IPS-18c (cell line): Measurements from ENCODE around the gene KRT17.

Experiments
- H3K4me3 ChIP-seq: 2 replicates; pipeline ENCODE4 v1.7.0; 2013; ENCODE audit warnings: low read depth, mild to moderate bottlenecking, low read length, moderate library complexity; ENCODE audit not compliant: insufficient read depth
- H3K9me3 ChIP-seq: one replicate; pipeline ENCODE4 v1.6.1; 2013; ENCODE audit warnings: mild to moderate bottlenecking, low read length, moderate library complexity; ENCODE audit not compliant: control insufficient read depth, insufficient read depth

The KRT17 gene

DNA sequence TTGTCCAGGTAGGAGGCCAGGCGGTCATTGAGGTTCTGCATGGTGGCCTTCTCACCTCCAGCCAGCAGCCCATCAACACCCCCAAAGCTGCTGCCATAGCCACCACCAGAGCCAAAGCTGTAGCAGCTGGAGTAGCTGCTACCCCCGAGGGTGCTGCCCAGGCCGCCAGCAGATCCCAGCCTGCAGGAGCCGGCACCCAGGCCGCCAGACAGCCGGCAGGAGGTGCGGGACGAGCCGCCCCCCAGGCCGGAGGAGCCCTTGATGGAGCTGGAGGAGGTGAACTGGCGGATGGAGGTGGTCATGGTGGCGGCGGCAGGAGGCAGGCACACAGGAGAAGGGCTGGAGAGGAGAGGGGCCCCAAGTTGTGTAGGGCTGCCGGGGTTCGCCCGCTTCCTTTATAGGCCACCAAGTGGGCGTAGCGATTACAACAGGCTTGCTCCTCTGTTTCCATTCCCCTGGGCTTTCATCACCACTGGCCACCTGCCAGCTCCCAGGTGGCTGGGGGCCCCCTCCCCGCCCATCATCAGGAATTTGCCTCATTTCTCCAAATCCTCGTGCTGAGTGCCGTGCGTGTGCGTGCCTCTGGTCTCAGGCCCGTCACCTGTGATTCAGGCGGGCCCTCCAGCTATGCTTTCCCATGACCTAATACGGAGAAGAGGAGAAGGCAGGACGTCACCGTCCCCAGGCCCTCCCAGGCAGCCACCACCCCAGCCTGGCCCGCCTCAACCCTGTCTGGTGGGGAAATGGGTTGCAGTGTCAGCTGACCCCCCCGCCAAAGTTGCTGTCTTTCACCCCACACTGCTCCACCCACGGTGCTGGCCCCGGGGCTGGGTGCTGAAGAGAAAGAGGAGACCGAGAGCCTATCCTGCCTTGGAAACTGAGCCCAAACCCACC lies at the start of gene KRT17:
TSS of gene KRT17 (minus strand) at position 368 of the 894 bp plus-strand sequence. CDS start at position 302, 66 bp downstream.
- Histone ChIP-seq H3K4me3 (no peak within 1 kb of the TSS), H3K9me3 (peaks cover 2% of the 10 kb centered on the region)

DNA sequence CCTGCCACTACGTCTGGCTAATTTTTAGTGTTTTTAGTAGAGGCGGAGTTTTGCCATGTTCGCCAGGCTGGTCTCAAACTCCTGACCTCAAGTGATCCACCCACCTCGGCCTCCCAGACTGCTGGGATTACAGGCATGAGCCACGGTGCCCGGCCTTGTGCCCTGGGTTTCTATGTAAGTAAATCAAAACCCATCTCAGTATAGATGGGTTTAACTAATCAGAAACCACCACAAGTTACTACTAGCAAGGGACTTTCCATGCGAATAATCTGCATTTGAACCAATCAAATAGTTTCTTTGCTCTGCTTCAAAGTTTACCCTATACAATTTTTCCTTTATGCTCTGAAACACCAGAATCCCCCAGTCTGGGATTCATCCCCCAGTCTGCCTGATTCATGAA lies 47.8 kb upstream of the KRT17 start:
- Histone ChIP-seq H3K4me3 (no peak overlapping the region), H3K9me3 (no peaks in the 10 kb centered on the region)

DNA sequence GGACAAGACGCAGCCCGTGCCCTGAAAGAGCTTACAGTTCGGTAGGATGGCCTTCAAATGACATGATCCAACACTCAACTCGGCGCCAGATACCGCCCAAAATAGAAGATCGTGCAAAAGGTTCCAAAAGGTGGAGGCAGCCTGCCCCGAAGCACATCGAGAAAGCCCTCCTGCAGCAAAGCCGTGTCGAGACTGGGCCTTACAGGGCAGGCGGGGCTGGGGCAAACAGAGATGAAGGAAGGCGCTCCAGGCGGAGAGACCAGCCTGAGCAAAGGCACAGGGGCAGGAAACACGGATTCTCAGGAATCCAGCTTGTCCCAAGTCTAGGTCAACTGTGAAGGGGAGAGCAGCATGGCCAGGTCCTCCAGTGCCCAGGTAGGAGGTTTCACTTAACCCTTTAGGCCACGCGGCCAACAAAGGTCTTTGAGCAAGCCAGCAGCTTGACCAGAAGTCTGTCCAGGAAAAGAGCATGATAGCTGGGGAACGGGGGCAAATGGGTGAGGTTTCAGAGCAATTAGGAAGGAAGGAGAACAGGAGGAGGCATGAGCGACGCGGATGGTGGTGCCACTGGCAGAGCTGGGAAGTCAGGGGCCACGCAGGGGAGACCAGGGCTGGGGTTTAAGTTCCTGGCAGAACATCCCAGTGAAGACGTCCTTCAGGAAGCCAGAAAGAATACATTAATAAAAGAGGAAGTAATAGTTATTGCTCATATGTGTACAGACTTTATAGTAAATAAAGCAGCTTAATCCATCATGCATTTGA lies 43.1 kb upstream of the KRT17 start:
- no peaks in the 10 kb centered on the region for H3K9me3 ChIP-seq
- H3K4me3 ChIP-seq = peak overlapping the region; percentile 31; the same call in 1 of the 2 replicates

DNA sequence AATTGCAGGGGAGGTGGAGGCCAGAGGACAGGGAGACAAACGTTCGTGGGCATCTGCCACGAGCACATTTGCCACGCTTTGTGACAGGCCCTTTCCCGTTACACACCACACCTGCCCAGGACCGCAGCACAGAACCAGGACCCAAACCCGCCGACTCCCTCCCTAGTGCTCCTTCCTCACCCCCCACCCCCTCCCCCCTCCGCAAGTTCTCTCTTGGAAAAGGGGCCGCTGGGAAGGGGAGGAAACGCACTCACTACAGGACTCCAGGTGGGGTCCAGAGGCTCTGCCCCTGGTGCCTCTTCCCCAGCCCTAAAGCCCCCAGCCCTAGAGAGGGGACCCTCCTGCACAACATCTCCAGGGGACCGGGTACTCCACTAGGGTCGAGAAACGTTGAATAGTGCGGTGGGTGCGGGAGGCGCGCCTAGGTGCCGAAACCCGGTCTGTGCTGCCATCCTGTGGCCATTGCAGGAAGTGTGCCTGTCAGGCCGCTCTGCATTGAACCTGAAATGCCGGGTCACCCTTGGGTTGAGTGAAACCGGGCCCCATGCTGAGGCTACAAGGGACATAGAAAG lies 42.4 kb upstream of the KRT17 start:
- Histone ChIP-seq H3K9me3 (no peaks in the 10 kb centered on the region), H3K4me3 (peak overlapping the region; percentile 31; the same call in 1 of the 2 replicates)

DNA sequence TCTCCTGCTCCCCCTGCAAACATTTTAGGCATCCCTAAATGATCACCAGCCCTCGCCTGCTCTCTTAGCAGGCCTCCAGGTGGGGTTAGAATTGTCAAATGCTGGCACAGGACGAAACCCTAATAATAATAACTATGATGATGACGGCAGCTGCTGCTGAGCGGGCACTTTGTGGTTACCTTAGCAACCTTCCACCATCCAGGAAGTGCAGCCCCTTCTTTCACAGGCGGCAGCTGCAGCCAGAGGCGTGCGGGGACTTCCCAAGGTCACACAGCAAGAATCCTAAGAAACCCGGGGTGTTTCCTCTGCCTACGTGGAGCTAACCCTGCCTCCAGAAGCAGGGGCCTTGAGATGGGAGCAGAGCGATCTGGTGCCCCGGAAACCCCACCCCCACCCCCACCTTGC lies 41.9 kb upstream of the KRT17 start:
- H3K9me3 ChIP-seq = no peaks in the 10 kb centered on the region
- H3K4me3 ChIP-seq = peak overlapping the region; percentile 44

DNA sequence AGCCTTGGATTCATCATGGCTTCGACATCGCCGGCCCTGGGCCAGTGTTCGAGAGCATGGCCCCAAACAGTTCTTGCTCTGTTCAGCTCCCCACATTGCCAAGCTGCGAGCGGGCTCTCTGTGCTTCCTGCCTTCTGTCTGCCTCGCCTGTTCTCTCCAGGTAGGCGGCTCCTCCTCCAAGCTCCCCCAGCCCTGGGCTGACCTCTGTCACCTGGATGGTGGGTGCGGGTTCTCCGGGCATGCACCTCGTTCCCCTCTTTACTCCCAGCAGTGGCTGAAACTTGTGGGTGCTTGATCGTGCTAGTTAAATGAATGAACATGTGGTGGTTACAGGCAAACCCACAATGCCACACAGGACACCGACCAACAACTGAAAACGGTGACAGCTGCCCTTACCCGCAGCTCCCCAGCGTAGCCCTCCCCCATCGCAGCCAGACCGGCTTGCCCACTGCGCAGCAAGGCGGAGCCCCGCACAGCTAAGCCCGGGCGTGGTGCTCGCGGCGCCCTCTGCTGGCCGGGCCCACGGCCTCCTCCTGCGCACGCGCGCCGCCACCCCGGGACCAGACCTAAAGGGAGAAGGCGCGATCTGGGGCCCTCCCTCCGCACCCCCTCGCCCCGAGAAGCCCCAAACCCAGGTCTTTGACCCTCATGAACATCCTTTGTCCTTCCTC lies 41.3 kb upstream of the KRT17 start:
- Histone ChIP-seq H3K9me3 (no peaks in the 10 kb centered on the region), H3K4me3 (peak overlapping the region; percentile 44)

DNA sequence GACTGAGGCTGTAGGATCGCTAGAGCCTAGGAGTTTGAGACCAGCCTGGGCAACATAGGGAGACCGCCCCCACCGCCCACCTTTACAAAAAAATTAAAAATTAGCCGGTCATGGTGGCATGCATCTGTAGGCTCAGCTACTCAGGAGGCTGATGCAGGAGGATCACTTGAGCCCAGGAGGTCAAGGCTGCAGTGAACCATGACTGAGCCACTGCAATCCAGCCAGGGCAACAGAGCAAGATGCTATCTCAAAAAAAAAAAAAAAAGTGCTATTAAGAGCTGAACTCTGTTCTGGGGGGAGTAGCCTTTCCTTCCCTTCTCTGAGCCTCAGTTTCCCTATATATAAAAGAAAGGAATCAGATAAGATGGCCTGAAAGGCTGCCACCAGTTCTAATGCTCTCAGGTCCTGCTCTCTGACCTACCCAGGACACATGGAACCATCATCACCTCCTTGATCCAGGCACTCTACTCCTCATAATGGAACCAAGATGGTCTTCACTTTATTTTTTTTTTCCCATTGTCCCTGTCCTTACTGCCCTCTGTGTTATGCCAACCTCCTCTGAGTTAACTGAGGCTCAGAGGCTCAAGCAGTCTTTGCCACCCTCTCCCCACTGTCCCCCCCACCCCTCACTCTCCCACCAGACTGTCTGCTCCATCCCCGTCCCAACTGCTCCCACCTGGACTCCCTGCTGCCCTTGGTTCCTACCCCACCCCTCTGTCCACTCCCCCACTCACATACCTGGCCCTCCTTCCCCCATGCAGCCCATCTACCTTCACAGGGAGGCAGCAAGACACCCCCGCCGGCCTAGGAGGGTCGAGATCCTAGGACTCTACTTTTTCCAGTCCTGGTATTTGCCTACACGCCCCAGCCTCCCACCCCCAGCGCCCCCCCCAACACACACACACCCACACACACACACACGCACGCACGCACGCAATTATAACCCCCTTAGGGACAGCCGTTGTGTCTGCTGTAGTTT lies 40.5 kb upstream of the KRT17 start:
- no peaks in the 10 kb centered on the region for H3K9me3 ChIP-seq
- peak overlapping the region; percentile 44; the same call in 1 of the 2 replicates for H3K4me3 ChIP-seq

DNA sequence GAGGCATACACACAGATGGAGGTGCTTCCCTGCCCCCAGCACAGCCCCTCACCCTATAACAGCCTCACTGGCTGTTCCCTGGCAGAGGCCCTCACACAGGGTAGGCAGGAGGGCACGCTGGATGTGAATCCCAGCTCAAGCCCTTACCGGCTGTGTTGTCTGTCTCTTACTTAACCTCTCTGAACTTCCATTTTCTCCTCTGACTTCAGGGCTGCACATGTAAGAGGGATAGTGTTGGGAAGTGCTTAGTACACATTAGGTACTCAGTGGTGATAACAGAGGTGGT lies 39.7 kb upstream of the KRT17 start:
- Histone ChIP-seq H3K4me3 (no peak overlapping the region), H3K9me3 (no peaks in the 10 kb centered on the region)

DNA sequence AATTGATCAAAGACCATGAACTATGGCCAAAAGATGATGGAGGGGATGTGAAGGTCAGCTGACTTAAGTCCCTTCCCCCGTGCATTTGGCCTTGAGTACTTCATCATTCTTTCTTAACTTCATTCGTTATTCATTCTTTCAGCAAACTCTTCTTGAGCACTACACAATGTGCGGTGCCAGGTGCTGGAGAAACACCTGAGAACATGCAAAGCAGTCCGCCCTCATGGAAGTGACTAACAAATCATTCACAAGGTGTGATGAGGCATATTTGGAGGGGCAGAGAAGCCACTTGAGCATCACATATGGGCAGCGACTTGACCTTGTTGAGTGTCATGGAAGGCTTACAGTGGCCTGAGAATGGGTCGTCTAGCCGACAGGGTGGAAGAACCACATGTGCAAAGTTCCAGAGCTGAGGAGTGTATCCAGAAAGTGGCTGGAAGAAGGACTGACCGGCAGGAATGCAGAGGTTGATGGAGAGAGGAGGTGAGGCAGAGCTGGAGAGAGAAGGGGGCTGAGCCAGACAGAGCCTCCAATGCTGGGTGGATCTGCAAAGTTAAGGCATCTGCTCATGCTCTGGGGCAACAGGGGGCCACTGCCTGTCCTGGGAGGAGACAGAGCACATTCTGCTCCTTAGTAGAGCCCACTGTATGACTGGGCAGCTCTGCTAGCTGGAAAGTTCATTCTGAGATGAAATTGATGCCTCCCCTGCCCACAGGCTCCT lies 39.2 kb upstream of the KRT17 start:
- Histone ChIP-seq H3K4me3 (no peak overlapping the region), H3K9me3 (no peaks in the 10 kb centered on the region)

DNA sequence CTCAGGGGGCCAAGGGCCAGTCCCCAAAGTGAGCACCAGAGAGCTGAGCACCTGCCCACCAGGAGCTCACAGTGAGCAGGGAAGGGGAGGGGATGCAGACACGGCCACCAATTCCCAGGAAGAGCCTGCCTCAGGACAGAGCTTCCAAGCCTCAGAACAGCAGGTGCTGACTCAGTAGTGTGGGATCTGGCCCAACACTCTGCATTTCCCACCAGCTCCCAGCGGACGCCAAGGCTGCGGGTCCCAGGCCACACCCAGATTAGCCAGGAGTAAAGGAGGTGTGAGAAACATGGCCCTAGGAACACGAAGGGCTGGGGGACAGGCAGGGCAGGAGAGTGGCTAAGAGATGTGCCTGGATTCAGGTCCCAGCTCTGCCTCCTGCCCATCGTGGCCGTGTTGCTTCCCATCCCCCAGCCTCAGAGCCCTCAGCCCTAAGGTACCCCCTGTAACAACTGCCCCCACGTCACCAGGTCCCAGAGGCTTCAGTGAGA lies 35.9 kb upstream of the KRT17 start:
- Histone ChIP-seq H3K4me3 (no peak overlapping the region; the same call in 1 of the 2 replicates), H3K9me3 (no peaks in the 10 kb centered on the region)

DNA sequence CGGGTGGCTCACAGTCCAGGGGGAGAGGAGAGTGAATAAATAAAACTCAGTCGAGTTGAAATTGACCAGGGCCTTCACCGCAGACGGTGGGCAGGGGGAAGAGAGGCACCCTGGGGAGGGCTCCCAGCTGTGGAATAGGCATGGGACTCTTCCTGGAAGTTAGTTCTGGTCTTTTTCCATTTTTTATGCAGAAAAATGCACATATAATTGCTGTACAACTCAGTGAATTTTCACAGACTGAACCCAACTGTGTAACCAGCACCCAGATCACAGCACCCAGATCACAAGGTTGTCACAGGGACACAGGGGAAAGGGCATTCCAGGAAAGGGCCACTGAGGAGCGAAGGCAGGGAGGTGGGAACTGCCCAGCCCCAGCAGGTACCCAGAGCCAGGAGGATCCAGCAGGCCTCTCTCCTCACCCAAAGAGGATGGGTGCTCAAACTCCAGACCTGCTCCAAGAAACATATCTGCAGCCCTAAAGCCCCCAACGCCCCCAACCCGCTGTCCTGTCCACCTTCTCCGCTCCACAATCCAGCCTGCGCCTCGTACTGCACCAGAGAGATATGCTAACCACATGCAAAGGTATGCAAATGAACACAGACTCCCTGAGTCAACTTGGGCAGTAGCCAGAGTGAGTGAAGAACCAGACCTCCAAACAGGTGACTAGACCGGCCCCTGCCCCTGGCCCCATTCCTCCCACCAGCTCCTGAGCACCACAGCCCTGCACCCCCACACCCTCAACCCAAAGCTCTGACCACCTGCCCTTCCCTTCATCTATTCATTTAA lies 35.2 kb upstream of the KRT17 start:
- Histone ChIP-seq H3K4me3 (no peak overlapping the region), H3K9me3 (no peaks in the 10 kb centered on the region)

DNA sequence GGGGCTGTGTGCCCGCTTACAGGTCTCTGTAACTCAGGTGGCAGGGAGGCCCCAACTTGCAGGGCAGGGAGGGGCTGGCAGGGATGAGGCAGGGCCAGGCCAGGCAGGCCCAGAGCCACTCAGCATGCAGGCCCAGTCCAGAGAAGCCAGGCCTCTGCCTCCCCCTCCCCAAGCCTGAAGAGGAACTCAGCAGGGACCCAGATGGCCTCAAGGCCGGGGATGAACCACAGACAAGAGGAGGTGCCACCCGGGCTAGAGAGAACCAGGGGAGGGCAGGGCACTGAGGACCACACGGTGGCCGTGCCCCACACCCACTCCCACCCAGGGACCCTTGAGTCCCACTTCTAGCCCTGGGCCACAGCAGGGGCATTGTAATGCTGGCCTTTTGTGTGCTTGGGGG lies 34.5 kb upstream of the KRT17 start:
- no peaks in the 10 kb centered on the region for H3K9me3 ChIP-seq
- H3K4me3 ChIP-seq = no peak overlapping the region

DNA sequence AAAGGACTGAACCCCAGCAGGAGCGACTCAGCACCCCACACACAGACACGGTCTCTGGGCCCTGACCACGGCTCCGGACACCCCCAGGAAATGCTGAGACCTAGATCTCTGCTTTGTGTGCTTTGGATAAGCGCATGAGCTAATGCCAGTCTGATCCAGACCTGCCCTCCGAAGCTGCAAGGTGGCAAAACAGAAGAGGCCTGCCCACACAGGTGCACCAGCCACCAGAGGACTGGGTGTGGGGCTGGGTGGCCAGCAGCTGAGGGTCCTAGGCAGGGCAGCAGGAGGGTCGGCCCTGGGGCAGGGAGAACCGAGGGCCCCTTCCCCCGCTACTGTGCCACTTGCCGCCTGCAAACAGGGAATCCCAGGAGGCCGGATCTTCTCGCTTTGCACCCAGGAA lies 33.6 kb upstream of the KRT17 start:
- no peak overlapping the region for H3K4me3 ChIP-seq
- no peaks in the 10 kb centered on the region for H3K9me3 ChIP-seq

DNA sequence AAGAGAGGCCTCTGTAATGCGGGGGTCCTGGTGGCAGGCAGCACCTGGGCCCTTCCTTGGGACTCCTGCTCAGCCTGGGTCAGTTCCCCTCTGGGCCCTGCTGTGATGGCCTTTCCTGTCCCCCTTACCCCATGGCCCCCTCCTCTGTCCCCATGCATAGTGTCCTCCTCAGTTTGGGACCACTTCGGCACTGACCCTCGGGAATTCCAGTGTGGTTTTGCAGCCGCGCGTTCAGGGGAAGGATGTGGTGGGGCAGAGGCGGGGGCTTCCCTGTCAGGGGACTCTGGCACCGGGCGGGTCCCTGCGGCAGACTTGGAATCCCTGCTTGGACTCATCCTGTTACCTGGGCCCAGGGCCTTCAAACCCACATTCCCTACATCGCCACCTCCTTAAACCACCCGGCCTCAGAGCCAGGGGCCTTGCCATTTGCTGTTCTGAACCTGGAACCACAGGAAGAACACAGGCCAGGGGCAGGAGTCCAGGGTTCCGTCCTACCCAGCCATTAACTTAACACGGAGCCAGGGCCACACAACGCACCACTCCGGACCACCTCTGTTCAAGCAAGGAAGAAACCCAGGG lies 32.9 kb upstream of the KRT17 start:
- Histone ChIP-seq H3K9me3 (no peaks in the 10 kb centered on the region), H3K4me3 (no peak overlapping the region)
